ENCODE results near the gene DCUN1D4. TPM values are rescaled to one million over a fixed set of nuclear protein-coding genes. Genes with fewer than 3 reads are reported as not detected.
A peak's percentile ranks its signal among the peaks of the same experiment; 100 is the strongest.

The DCUN1D4 gene
- total RNA-seq, 2 experiments from 2014 or later = 24.4 to 30.4 TPM

DNA sequence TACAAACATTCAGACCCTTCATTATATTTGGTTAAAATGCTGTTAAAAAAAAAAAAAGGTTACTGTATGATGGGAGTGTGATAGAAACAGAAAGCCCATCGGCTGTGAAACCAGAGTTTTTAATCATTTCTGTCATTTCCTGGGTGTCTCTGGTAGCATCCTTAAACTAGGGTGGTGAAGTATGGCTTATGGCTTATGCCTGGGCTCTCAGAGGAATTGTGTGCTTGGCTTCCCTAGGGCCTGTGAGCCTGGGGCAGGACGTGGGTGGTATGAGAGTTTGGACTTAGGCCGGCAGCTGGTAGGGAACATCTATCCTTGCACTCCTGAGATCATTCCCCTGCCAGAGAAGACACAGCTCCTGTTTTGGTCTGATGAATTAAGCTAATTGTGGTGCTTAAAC lies 52.2 kb downstream of the DCUN1D4 start:
- Histone ChIP-seq H4K20me1 (ENCODE audit: insufficient read depth, low read length) (no peaks in the 10 kb centered on the region), H3K79me2 (ENCODE audit: insufficient read depth, low read depth, low read length) (no peaks in the 10 kb centered on the region), H2AFZ (ENCODE audit: low read length) (no peak overlapping the region), H3K4me1 (ENCODE audit: insufficient read depth, low read length, poor library complexity, severe bottlenecking) (peaks cover 11% of the 10 kb centered on the region), H3K27ac (ENCODE audit: low read depth, low read length, poor library complexity, severe bottlenecking) (no peak overlapping the region), H3K4me2 (ENCODE audit: low read length) (no peak overlapping the region), H3K36me3 (ENCODE audit: insufficient read depth, low read length) (peaks cover 25% of the 10 kb centered on the region; the same call in 1 of the 2 replicates), H3K4me3 (ENCODE audit: low read depth, low read length, poor library complexity, severe bottlenecking) (no peak overlapping the region), H3K9me3 (ENCODE audit: low read length) (no peaks in the 10 kb centered on the region), H3K9me2 (ENCODE audit: insufficient read depth, low read length) (no peaks in the 10 kb centered on the region)
- no TSS peak for BruUV-seq (replicated peaks)
- TF ChIP-seq EZH2phosphoT487 (IDR thresholded peaks at IDR 0.05; ENCODE audit: borderline replicate concordance, low read depth, low read length) = no peak
- TF ChIP-seq, protein P1, sequence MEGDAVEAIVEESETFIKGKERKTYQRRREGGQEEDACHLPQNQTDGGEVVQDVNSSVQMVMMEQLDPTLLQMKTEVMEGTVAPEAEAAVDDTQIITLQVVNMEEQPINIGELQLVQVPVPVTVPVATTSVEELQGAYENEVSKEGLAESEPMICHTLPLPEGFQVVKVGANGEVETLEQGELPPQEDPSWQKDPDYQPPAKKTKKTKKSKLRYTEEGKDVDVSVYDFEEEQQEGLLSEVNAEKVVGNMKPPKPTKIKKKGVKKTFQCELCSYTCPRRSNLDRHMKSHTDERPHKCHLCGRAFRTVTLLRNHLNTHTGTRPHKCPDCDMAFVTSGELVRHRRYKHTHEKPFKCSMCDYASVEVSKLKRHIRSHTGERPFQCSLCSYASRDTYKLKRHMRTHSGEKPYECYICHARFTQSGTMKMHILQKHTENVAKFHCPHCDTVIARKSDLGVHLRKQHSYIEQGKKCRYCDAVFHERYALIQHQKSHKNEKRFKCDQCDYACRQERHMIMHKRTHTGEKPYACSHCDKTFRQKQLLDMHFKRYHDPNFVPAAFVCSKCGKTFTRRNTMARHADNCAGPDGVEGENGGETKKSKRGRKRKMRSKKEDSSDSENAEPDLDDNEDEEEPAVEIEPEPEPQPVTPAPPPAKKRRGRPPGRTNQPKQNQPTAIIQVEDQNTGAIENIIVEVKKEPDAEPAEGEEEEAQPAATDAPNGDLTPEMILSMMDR (conservative IDR thresholded peaks at IDR 0.05; ENCODE audit: low read length) = no peak
- ChIA-PET POLR2A (interaction anchor here (0.6 to 0.8 kb wide), 2 partner anchors 53 to 141 kb away, joined by 3 to 7 read pairs; partner anchors contain the start of gene DCUN1D4), CTCF (ENCODE audit: unreplicated experiment) (no interaction called here)
- intact Hi-C loops (cut with micrococcal nuclease; ENCODE audit: unreplicated experiment) = loop anchor here (1.0 to 5.0 kb wide), 2 partner anchors 43 to 131 kb away; no protein-coding TSS in a partner anchor
- DNase-seq (ENCODE audit: low spot score) = no peak

DNA sequence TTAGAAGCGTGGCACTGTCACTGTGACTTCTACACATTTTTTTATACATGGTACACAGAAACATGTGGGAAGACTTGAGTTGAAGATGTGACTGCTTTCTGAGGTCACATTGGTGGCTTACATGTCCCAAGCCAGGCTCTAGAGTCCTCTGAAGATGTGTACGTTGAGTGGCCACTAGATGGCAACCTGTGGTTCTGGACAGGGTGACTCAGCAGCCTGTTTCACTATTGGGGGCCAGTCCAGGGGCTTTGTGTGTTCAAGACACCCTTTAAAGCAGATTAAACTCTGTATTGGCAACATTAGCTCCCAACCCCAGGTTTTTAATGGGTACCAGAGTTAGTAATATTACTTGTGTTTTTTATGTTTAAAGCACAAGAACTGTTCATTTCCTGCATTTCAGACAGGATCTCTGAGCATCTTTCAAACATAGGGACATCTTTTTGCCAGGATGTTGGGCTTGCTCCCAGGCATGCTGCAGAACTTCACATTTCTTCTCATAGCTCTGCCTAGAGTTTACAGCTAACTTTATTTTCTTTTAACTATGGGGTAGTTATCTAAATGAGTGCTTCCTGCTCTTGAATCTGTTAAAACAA lies 53.0 kb downstream of the DCUN1D4 start:
- CTCF ChIA-PET (ENCODE audit: unreplicated experiment) = no interaction called here

More for the DNA sequence above, 53.0 kb downstream of the DCUN1D4 start:
- H3K4me1 ChIP-seq (ENCODE audit: insufficient read depth, low read length, poor library complexity, severe bottlenecking) = peaks cover 11% of the 10 kb centered on the region
- no peak overlapping the region for H3K4me3 ChIP-seq (ENCODE audit: low read depth, low read length, poor library complexity, severe bottlenecking)
- intact Hi-C loops (cut with micrococcal nuclease; ENCODE audit: unreplicated experiment) = loop anchor here (1.0 to 5.0 kb wide), 2 partner anchors 44 to 130 kb away; no protein-coding TSS in a partner anchor
- no peaks in the 10 kb centered on the region for H3K79me2 ChIP-seq (ENCODE audit: insufficient read depth, low read depth, low read length)
- peak; percentile 76 for DNase-seq (ENCODE audit: low spot score)
- peak overlapping the region; percentile 27 for H3K27ac ChIP-seq (ENCODE audit: low read depth, low read length, poor library complexity, severe bottlenecking)
- TF ChIP-seq, protein P1 (conservative IDR thresholded peaks at IDR 0.05; ENCODE audit: low read length) = peak; percentile 91
- TF ChIP-seq EZH2phosphoT487 (IDR thresholded peaks at IDR 0.05; ENCODE audit: borderline replicate concordance, low read depth, low read length) = no peak
- H3K4me2 ChIP-seq (ENCODE audit: low read length) = no peak overlapping the region
- no peaks in the 10 kb centered on the region for H3K9me2 ChIP-seq (ENCODE audit: insufficient read depth, low read length)
- POLR2A ChIA-PET = no interaction called here
- no peaks in the 10 kb centered on the region for H4K20me1 ChIP-seq (ENCODE audit: insufficient read depth, low read length)
- peak overlapping the region; percentile 89 for H2AFZ ChIP-seq (ENCODE audit: low read length)
- H3K36me3 ChIP-seq (ENCODE audit: insufficient read depth, low read length) = peaks cover 29% of the 10 kb centered on the region; the same call in 1 of the 2 replicates
- BruUV-seq (replicated peaks) = no TSS peak
- H3K9me3 ChIP-seq (ENCODE audit: low read length) = no peaks in the 10 kb centered on the region
